WI38 (cell line): ENCODE results near the gene TSC22D4.
"Not testable (repeated sequence)": the region's sequence is repeated elsewhere in the genome, so short reads cannot be mapped to it uniquely, and the experiment has no call there.

Source experiments
- H3K4me3 ChIP-seq: 2 replicates; pipeline ENCODE4 v1.5.1; 2011; ENCODE audit warnings: low read depth, mild to moderate bottlenecking, control low read depth, low read length
- TF ChIP-seq, protein P1 (sequence below): IDR thresholded peaks from 2 replicates; pipeline ENCODE4 v1.5.1; 2012; ENCODE audit warnings: low read depth, mild to moderate bottlenecking, control low read depth, low read length

The TSC22D4 gene

DNA sequence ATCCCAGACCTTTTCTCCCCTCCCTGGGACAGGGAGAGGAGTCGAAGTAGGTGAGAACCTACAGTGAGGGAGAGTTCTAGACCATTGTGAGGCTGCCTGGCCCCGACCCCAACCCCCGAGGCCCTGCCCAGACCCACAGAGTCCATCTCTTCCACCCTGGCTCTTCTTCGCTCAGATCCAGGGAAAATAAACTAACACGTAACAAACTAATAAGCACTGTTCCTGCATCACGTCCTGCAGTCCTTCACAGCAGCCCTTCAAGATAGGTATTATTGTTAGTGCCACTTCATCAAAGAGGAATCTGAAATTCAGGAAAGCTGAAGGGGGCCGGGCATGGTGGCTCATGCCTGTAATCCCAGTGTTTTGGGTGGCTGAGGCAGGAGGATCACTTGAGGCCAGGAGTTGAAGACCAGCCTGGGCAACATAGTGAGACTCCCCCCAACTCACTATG, 14.8 kb downstream of the TSC22D4 start, which contains the start of gene SPACDR:
TSS of gene SPACDR (minus strand) at position 51 of the 451 bp plus-strand sequence. CDS start 235 bp downstream, outside the sequence.
- H3K4me3 ChIP-seq = no peak within 1 kb of the TSS
- TF ChIP-seq, protein P1, sequence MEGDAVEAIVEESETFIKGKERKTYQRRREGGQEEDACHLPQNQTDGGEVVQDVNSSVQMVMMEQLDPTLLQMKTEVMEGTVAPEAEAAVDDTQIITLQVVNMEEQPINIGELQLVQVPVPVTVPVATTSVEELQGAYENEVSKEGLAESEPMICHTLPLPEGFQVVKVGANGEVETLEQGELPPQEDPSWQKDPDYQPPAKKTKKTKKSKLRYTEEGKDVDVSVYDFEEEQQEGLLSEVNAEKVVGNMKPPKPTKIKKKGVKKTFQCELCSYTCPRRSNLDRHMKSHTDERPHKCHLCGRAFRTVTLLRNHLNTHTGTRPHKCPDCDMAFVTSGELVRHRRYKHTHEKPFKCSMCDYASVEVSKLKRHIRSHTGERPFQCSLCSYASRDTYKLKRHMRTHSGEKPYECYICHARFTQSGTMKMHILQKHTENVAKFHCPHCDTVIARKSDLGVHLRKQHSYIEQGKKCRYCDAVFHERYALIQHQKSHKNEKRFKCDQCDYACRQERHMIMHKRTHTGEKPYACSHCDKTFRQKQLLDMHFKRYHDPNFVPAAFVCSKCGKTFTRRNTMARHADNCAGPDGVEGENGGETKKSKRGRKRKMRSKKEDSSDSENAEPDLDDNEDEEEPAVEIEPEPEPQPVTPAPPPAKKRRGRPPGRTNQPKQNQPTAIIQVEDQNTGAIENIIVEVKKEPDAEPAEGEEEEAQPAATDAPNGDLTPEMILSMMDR = no peak

- TF ChIP-seq, protein P1 = no peak
- no peak overlapping the region for H3K4me3 ChIP-seq
These were observed 22.0 kb downstream of the TSC22D4 start for GRCh38 chr7:100457033-100457432.

- TF ChIP-seq, protein P1 = no peak
- H3K4me3 ChIP-seq = no peak overlapping the region
These were observed 22.5 kb downstream of the TSC22D4 start for GRCh38 chr7:100456562-100456961.

DNA sequence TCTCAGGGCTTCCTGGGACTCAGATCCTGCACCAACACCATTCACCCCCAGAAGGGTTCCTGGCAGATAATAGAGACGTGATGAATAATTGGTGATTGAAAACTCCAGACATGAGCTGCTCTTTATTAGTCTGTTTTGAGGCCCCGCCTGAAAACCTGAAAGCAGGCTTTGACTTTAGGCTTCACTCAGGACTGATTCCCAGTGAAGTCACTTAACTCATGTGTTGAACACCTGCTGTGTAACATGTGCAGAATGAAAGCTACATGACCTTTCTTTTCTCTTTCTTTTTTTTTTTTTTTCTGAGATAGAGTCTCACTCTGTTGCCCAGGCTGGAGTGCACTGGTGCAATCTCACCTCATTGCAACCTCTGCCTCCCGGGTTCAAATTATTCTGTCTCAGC, 23.8 kb downstream of the TSC22D4 start:
- H3K4me3 ChIP-seq = no peak overlapping the region
- TF ChIP-seq, protein P1 = no peak

DNA sequence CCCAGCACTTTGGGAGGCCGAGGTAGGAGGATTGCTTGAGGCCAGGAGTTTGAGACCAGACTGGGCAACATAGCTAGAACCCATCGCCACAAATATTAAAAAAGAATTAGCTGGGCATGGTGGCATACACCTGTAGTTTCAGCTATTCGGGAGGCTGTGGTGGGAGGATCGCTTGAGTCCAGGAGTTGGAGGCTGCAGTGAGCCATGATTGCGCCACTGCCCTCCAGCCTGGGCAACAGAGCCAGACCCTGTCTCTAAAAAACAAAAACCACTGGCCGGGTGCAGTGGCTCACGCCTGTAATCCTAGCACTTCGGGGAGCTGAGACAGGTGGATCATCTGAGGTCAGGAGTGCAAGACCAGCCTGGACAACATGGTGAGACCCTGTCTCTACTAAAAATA, 25.2 kb downstream of the TSC22D4 start:
- H3K4me3 ChIP-seq = not testable (repeated sequence)

DNA sequence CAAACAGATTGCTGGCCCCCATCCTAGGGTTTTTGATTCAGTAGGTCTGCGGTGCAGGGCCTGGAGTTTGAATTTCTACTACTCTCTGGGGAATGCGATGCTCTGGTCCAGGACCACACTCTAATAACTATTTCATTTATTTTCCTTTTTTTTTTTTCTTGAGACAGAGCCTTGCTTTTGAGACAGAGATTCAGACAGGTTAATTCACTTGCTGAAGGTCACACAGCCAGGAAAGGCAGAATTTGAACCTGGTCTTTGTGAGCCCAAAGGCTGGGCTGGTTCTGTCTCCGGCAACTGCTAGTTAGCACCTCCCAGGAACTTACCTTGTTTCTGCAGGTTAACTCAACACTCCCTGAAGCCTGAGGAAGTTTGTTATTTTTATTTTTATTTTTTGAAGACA, 26.5 kb downstream of the TSC22D4 start:
- TF ChIP-seq, protein P1 = no peak
- no peak overlapping the region for H3K4me3 ChIP-seq

DNA sequence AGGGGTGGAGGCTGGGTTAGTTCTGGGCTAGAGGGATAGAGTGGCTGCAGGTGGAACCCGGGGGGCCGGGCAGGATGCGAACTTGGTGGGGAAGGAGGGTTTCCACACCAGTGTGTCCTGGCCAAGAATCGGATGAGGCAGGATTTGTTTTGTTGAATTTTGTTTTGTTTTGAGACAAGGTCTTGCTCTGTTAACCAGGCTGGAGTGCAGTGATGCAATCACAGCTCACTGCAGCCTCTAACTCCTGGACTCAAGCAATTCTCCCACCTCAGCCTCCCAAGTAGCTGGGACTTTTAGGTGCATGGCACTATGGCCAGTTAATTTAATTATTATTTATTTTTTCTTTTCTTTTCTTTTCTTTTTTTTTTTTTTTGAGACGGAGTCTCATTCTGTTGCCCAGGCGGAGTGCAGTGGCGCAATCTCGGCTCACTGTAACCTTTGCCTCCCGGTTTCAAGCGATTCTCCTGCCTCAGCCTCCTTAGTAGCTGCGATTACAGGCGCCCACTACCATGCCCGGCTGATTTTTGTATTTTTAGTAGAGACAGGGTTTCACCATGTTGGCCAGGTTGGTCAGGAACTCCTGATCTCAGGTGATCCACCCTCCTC, 29.7 kb downstream of the TSC22D4 start:
- TF ChIP-seq, protein P1 = no peak
- no peak overlapping the region for H3K4me3 ChIP-seq

- H3K4me3 ChIP-seq = not testable (repeated sequence)
These were observed 31.7 kb downstream of the TSC22D4 start for GRCh38 chr7:100447363-100447762.
